ENCODE measurements around the gene CLDN6. TPM values are rescaled to one million over a fixed set of nuclear protein-coding genes. Genes with fewer than 3 reads are reported as not detected.

The CLDN6 gene
- total and polyA plus RNA-seq, 2 experiments from 2014 or later, result 148 to 344 TPM

- H3K36me3 ChIP-seq, result peaks cover 13% of the 10 kb centered on the region
- H3K27me3 ChIP-seq, result no peaks in the 10 kb centered on the region
- H3K9me3 ChIP-seq (ENCODE audit: low read depth), result no peaks in the 10 kb centered on the region
- DNase-seq (ENCODE audit: low read depth in 1 of 2, low spot score in 1 of 2), result peak in 1 of 2 donors; percentile 63
- TF ChIP-seq CTCF (IDR thresholded peaks at IDR 0.05; ENCODE audit: low read depth, low read length), result no peak
- H3K4me3 ChIP-seq, result peak overlapping the region; percentile 74
- peaks cover 25% of the 10 kb centered on the region for H3K4me1 ChIP-seq (ENCODE audit: low read depth)
- peak overlapping the region; percentile 97 for H3K27ac ChIP-seq
Observed at GRCh38 chr16:3023415-3023668, 5.4 kb upstream of the CLDN6 start.

GRCh38 chr16:3022684-3023414 lies 4.9 kb upstream of the CLDN6 start:
- Histone ChIP-seq H3K27ac (peak overlapping the region; percentile 97), H3K36me3 (peaks cover 13% of the 10 kb centered on the region), H3K9me3 (ENCODE audit: low read depth) (no peaks in the 10 kb centered on the region), H3K4me1 (ENCODE audit: low read depth) (peaks cover 24% of the 10 kb centered on the region), H3K4me3 (peak overlapping the region; percentile 74), H3K27me3 (no peaks in the 10 kb centered on the region)
- DNase-seq (ENCODE audit: low read depth in 1 of 2, low spot score in 1 of 2), result peak in 1 of 2 donors; percentile 68
- TF ChIP-seq CTCF (IDR thresholded peaks at IDR 0.05; ENCODE audit: low read depth, low read length), result no peak

GRCh38 chr16:3022208-3022683 lies 4.3 kb upstream of the CLDN6 start:
- H3K4me1 ChIP-seq (ENCODE audit: low read depth), result peaks cover 22% of the 10 kb centered on the region
- peak; percentile 76 to 97 for DNase-seq (ENCODE audit: low read depth in 1 of 2, low spot score in 1 of 2)
- H3K27me3 ChIP-seq, result no peaks in the 10 kb centered on the region
- no peaks in the 10 kb centered on the region for H3K9me3 ChIP-seq (ENCODE audit: low read depth)
- TF ChIP-seq CTCF (IDR thresholded peaks at IDR 0.05; ENCODE audit: low read depth, low read length), result no peak
- peak overlapping the region; percentile 74 for H3K4me3 ChIP-seq
- peaks cover 13% of the 10 kb centered on the region for H3K36me3 ChIP-seq
- peak overlapping the region; percentile 97 for H3K27ac ChIP-seq

- Histone ChIP-seq H3K36me3 (peaks cover 7% of the 10 kb centered on the region), H3K9me3 (ENCODE audit: low read depth) (no peaks in the 10 kb centered on the region), H3K27me3 (no peaks in the 10 kb centered on the region), H3K4me3 (peak overlapping the region; percentile 74), H3K4me1 (ENCODE audit: low read depth) (peaks cover 22% of the 10 kb centered on the region), H3K27ac (peak overlapping the region; percentile 97)
- DNase-seq (ENCODE audit: low read depth in 1 of 2, low spot score in 1 of 2), result peak; percentile 89 to 92
- TF ChIP-seq CTCF (IDR thresholded peaks at IDR 0.05; ENCODE audit: low read depth, low read length), result peak; percentile 38
Observed at GRCh38 chr16:3021449-3022207, 3.6 kb upstream of the CLDN6 start.

- Histone ChIP-seq H3K27ac (peak overlapping the region; percentile 97), H3K27me3 (no peaks in the 10 kb centered on the region), H3K4me3 (peak overlapping the region; percentile 74), H3K36me3 (no peaks in the 10 kb centered on the region), H3K4me1 (ENCODE audit: low read depth) (peaks cover 22% of the 10 kb centered on the region), H3K9me3 (ENCODE audit: low read depth) (no peaks in the 10 kb centered on the region)
- TF ChIP-seq CTCF (IDR thresholded peaks at IDR 0.05; ENCODE audit: low read depth, low read length), result no peak
- peak; percentile 86 to 92 for DNase-seq (ENCODE audit: low read depth in 1 of 2, low spot score in 1 of 2)
Observed at GRCh38 chr16:3020604-3021448, 2.8 kb upstream of the CLDN6 start.

All from cardiac muscle cell (in vitro differentiated cells and primary cell).